ENCODE measurements around the gene HSPBP1.
A peak's percentile ranks its signal among the peaks of the same experiment; 100 is the strongest.

- TF ChIP-seq POLR2A (IDR thresholded peaks at IDR 0.05) (peak; percentile 78 to 97), CTCF (IDR thresholded peaks at IDR 0.05) (peak in 1 of 6 experiments; percentile 51)
These were observed 63.3 kb downstream of the HSPBP1 start for GRCh38 chr19:55216461-55217198.

Data from adrenal gland (tissue), 5 donors.